Panc1 (cell line): ENCODE measurements around the gene CLNK. TPM values are rescaled to one million over a fixed set of nuclear protein-coding genes. Genes with fewer than 3 reads are reported as not detected.

ENCODE experiments used
- ATAC-seq: fragments of 200-7000 bp; cut with Tn5 transposase; 2 replicates; pipeline ENCODE4 v1.9.1; 2020; ENCODE audit warnings: mild to moderate bottlenecking, moderate library complexity
- BruUV-seq: library from RNA; stranded (reverse); fragments of 400-500 nt; replicated peaks from 2 replicates; lab custom pipeline; 2021; lab: Mats Ljungman, UMichigan
- CTCF ChIA-PET: fragments of 300-600 bp; sonication (Branson Sonifier 250); formaldehyde crosslinking; loops from one replicate; lab custom pipeline; 2022; ENCODE audit warnings: antibody characterized with exemption; lab: Charles Lee
- POLR2A ChIA-PET: fragments of 300-600 bp; sonication (Branson Sonifier 250); formaldehyde crosslinking; loops from one replicate; lab custom pipeline; 2022; ENCODE audit warnings: antibody characterized with exemption; lab: Charles Lee
- DNase-seq: peaks from one replicate; pipeline ENCODE4 v3.0.0-alpha.2; 2010; ENCODE audit warnings: low read depth, low spot score
- H3K27ac ChIP-seq: 2 replicates; pipeline ENCODE4 v1.5.1; 2011; ENCODE audit warnings: mild to moderate bottlenecking, low read length, inconsistent platforms
- H3K27me3 ChIP-seq: fragments of 200-500 bp; sonication (Bioruptor generic); 2 replicates; pipeline ENCODE4 v1.6.0; 2014; ENCODE audit warnings: low read length, inconsistent platforms; ENCODE audit not compliant: control insufficient read depth, insufficient read depth
- H3K36me3 ChIP-seq: fragments of 200-500 bp; sonication (Bioruptor generic); 2 replicates; pipeline ENCODE4 v1.5.1; 2014; ENCODE audit warnings: inconsistent platforms, mild to moderate bottlenecking, low read length, moderate library complexity; ENCODE audit not compliant: control insufficient read depth, insufficient read depth
- H3K4me1 ChIP-seq: 2 replicates; pipeline ENCODE4 v1.5.1; 2011; ENCODE audit warnings: inconsistent platforms, mild to moderate bottlenecking, low read length, moderate library complexity; ENCODE audit not compliant: control insufficient read depth, insufficient read depth
- H3K4me3 ChIP-seq, 2 experiments: 2 replicates each; pipeline ENCODE4 v1.5.1; 2011 to 2012; ENCODE audit warnings: low read depth in 2 of 2, low read length in 2 of 2, mild to moderate bottlenecking in 2 of 2, inconsistent platforms in 1 of 2, moderate library complexity in 1 of 2
- H3K9me3 ChIP-seq: fragments of 200-500 bp; sonication (Bioruptor generic); 2 replicates; pipeline ENCODE4 v1.5.1; 2014; ENCODE audit warnings: low read depth, mild to moderate bottlenecking, inconsistent platforms, low read length, moderate library complexity; ENCODE audit not compliant: control insufficient read depth, insufficient read depth
- CTCF ChIP-seq: fragments of 450-650 bp; IDR thresholded peaks from 2 replicates; pipeline ENCODE4 v1.5.1; 2017; ENCODE audit warnings: mild to moderate bottlenecking
- POLR2AphosphoS5 ChIP-seq: IDR thresholded peaks from 2 replicates; pipeline ENCODE4 v1.6.1; 2012; ENCODE audit warnings: mild to moderate bottlenecking, low read depth, low read length, moderate library complexity
- SIN3A ChIP-seq: IDR thresholded peaks from 2 replicates; pipeline ENCODE4 v1.6.1; 2012; ENCODE audit warnings: low read depth, mild to moderate bottlenecking, low read length, moderate library complexity, borderline replicate concordance; ENCODE audit not compliant: insufficient read depth
- TCF7L2 ChIP-seq: IDR thresholded peaks from 2 replicates; pipeline ENCODE4 v1.6.1; 2011; ENCODE audit warnings: mild to moderate bottlenecking, low read depth, low read length, inconsistent platforms
- in situ Hi-C: cut with HindIII; loops from 2 replicates; pipeline ENCODE4 v1.10.0; 2016; ENCODE audit warnings: low sequenced_read_pairs, low pct_unique_long_range_greater_than_20kb
- intact Hi-C: fragments of 100-400 bp; cut with micrococcal nuclease; formaldehyde crosslinking; loops from one replicate; pipeline ENCODE4 v1.10.0; 2022; ENCODE audit not compliant: unreplicated experiment
- total RNA-seq: library from RNA; stranded (reverse); gene quantifications from one replicate; pipeline ENCODE4 v1.2.1, GENCODE V29; 2021; ENCODE audit not compliant: unreplicated experiment
- TF ChIP-seq, protein P1 (sequence below), 2 experiments: IDR thresholded peaks; 2 replicates each; pipeline ENCODE4 v1.6.1; 2011 to 2012; ENCODE audit warnings: low read depth in 2 of 2, control low read depth in 1 of 2, low read length in 1 of 2, mild to moderate bottlenecking in 1 of 2, moderate library complexity in 1 of 2; ENCODE audit not compliant: insufficient read depth in 1 of 2

The CLNK gene
- total RNA-seq, 1 experiment from 2014 or later: not detected

DNA sequence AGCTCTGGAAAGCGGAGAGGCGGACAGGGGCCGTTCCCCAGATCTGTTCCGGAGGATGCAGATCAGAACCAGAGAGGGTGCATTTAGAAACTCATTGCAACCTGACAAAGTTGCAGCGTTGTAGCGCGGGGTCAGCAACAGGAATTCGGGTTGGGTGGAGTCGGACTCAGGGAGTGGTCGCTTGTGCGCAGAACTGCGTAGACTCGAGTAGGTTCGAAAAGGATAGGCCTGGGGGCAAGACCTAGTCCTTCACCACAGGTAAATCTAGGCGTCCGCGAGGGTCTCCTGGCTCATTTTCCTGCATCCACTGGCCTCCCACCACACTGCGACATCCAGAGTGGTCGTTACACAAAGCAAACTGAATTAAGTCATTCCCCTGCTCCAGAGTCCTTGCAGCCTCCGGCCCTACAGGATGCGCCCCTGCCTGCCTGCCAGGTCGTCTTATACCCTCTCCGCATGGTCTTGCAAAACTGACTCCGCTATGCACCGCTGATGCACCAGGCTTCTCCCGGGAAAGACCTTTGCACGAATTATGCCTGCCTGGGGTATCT lies 222.6 kb downstream of the CLNK start:
- Histone ChIP-seq H3K36me3 (no peaks in the 10 kb centered on the region), H3K9me3 (no peaks in the 10 kb centered on the region), H3K27ac (no peak overlapping the region), H3K27me3 (no peaks in the 10 kb centered on the region), H3K4me3 (no peak overlapping the region), H3K4me1 (no peaks in the 10 kb centered on the region)
- ChIA-PET POLR2A (no interaction called here), CTCF (no interaction called here)
- DNase-seq (no peak), ATAC-seq (no peak)
- in situ Hi-C loops: no loop called here
- no TSS peak for BruUV-seq
- TF ChIP-seq POLR2AphosphoS5: no peak
- no peak for TF ChIP-seq CTCF
- TF ChIP-seq TCF7L2: no peak
- no peak for TF ChIP-seq SIN3A
- TF ChIP-seq, protein P1, sequence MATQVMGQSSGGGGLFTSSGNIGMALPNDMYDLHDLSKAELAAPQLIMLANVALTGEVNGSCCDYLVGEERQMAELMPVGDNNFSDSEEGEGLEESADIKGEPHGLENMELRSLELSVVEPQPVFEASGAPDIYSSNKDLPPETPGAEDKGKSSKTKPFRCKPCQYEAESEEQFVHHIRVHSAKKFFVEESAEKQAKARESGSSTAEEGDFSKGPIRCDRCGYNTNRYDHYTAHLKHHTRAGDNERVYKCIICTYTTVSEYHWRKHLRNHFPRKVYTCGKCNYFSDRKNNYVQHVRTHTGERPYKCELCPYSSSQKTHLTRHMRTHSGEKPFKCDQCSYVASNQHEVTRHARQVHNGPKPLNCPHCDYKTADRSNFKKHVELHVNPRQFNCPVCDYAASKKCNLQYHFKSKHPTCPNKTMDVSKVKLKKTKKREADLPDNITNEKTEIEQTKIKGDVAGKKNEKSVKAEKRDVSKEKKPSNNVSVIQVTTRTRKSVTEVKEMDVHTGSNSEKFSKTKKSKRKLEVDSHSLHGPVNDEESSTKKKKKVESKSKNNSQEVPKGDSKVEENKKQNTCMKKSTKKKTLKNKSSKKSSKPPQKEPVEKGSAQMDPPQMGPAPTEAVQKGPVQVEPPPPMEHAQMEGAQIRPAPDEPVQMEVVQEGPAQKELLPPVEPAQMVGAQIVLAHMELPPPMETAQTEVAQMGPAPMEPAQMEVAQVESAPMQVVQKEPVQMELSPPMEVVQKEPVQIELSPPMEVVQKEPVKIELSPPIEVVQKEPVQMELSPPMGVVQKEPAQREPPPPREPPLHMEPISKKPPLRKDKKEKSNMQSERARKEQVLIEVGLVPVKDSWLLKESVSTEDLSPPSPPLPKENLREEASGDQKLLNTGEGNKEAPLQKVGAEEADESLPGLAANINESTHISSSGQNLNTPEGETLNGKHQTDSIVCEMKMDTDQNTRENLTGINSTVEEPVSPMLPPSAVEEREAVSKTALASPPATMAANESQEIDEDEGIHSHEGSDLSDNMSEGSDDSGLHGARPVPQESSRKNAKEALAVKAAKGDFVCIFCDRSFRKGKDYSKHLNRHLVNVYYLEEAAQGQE (IDR thresholded peaks at IDR 0.05; ENCODE audit: insufficient read depth in 1 of 2, low read depth in 2 of 2, low read length in 1 of 2): no peak
- intact Hi-C loops: no loop called here

- Histone ChIP-seq H3K27ac (no peak overlapping the region), H3K4me3 (no peak overlapping the region), H3K36me3 (no peaks in the 10 kb centered on the region), H3K4me1 (no peaks in the 10 kb centered on the region), H3K9me3 (no peaks in the 10 kb centered on the region), H3K27me3 (no peaks in the 10 kb centered on the region)
- no TSS peak for BruUV-seq
- DNase-seq (peak; percentile 7), ATAC-seq (no peak)
- intact Hi-C loops (no loop called here), in situ Hi-C loops (no loop called here)
- POLR2A ChIA-PET: no interaction called here
- CTCF ChIA-PET: interaction anchor here (0.6 to 0.9 kb wide), 2 partner anchors 12 to 120 kb away, joined by 3 to 12 read pairs; no protein-coding TSS in a partner anchor
- TF ChIP-seq CTCF: peak; percentile 40
- TF ChIP-seq, protein P1 (IDR thresholded peaks at IDR 0.05; ENCODE audit: insufficient read depth in 1 of 2, low read depth in 2 of 2, low read length in 1 of 2): no peak
Observed at GRCh38 chr4:10461091-10461849, 223.3 kb downstream of the CLNK start.
